ENCODE measurements around the gene SINHCAF. TPM values are rescaled to one million over a fixed set of nuclear protein-coding genes. Genes with fewer than 3 reads are reported as not detected.
A peak's percentile ranks its signal among the peaks of the same experiment; 100 is the strongest.

SINHCAF gene
- total and polyA plus RNA-seq, 9 of the 15 experiments (the other 6 are each of a cell fraction or from before 2014, with no cell fraction given), result 73.2 to 185 (median 110) TPM

- in situ Hi-C loops (cut with MboI) (no loop called here), intact Hi-C loops (cut with micrococcal nuclease) (loop anchor here (5.0 kb wide), 2 partner anchors 142 to 387 kb away; no protein-coding TSS in a partner anchor)
- H3K9me1 ChIP-seq (ENCODE audit: control insufficient read depth, insufficient read depth, low read length), result no peaks in the 10 kb centered on the region
- H3K9ac ChIP-seq (ENCODE audit: insufficient read depth in 1 of 2, low read depth in 2 of 2, low read length in 2 of 2), result no peak overlapping the region
- H3K27ac ChIP-seq (ENCODE audit: extremely low read depth, low read depth, low read length), result no peak overlapping the region
- TF ChIP-seq LEF1 (IDR thresholded peaks at IDR 0.05) (no peak), ZNF197 (CRISPR knock-in tag; IDR thresholded peaks at IDR 0.05; ENCODE audit: low read depth) (no peak), TOE1 (IDR thresholded peaks at IDR 0.05; ENCODE audit: borderline replicate concordance) (no peak), TOE1 (CRISPR knock-in tag; IDR thresholded peaks at IDR 0.05; ENCODE audit: borderline replicate concordance, low read depth) (no peak), ZNF232 (CRISPR knock-in tag; IDR thresholded peaks at IDR 0.05) (no peak), HDAC1 (IDR thresholded peaks at IDR 0.05) (no peak), TEAD1 (CRISPR knock-in tag; IDR thresholded peaks at IDR 0.05) (no peak)
- TF ChIP-seq, protein P1, sequence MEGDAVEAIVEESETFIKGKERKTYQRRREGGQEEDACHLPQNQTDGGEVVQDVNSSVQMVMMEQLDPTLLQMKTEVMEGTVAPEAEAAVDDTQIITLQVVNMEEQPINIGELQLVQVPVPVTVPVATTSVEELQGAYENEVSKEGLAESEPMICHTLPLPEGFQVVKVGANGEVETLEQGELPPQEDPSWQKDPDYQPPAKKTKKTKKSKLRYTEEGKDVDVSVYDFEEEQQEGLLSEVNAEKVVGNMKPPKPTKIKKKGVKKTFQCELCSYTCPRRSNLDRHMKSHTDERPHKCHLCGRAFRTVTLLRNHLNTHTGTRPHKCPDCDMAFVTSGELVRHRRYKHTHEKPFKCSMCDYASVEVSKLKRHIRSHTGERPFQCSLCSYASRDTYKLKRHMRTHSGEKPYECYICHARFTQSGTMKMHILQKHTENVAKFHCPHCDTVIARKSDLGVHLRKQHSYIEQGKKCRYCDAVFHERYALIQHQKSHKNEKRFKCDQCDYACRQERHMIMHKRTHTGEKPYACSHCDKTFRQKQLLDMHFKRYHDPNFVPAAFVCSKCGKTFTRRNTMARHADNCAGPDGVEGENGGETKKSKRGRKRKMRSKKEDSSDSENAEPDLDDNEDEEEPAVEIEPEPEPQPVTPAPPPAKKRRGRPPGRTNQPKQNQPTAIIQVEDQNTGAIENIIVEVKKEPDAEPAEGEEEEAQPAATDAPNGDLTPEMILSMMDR (IDR thresholded peaks at IDR 0.05 in 2 of 3, conservative IDR thresholded peaks at IDR 0.05 in 1 of 3; ENCODE audit: insufficient read depth in 2 of 3, low read depth in 1 of 3, low read length in 3 of 3), result peak in 1 of 3 experiments; percentile 9; a peak in 1 of 6 replicates
- H3K4me3 ChIP-seq, result no peak overlapping the region
- H3K4me1 ChIP-seq (replicated peaks in 1 of 2; ENCODE audit: control insufficient read depth in 2 of 2, insufficient read depth in 2 of 2, low read length in 2 of 2), result peaks cover 0 to 5% of the 10 kb centered on the region in 2 experiments; a peak in 1 of 5 replicates
- CTCF ChIA-PET (ENCODE audit: low intra/inter-chr PET ratio), result no interaction called here
- WGBS (ENCODE audit: insufficient coverage, low coverage, missing lambda C conversion rate), result 2% methylated on average over 6 of the region's 6 CpGs
- no peaks in the 10 kb centered on the region for H3K79me2 ChIP-seq (ENCODE audit: control insufficient read depth, insufficient read depth, low read length)
- peaks cover 13 to 14% of the 10 kb centered on the region in 2 experiments; a peak in 4 of 5 replicates for H3K27me3 ChIP-seq (ENCODE audit: control insufficient read depth in 2 of 2, insufficient read depth in 2 of 2, low read length in 2 of 2)
- no TSS peak for BruUV-seq (replicated peaks)
- H3K4me2 ChIP-seq (ENCODE audit: insufficient read depth, low read length), result no peak overlapping the region
- FAIRE-seq (no peak), ATAC-seq (peak; percentile 52; the same call in 2 of the 3 replicates), DNase-seq (ENCODE audit: extremely low read depth in 1 of 4, low spot score in 3 of 4) (no peak)
- no peaks in the 10 kb centered on the region for H3K36me3 ChIP-seq (ENCODE audit: control insufficient read depth, insufficient read depth, low read length)
- POLR2A ChIA-PET, result interaction anchor here (0.8 to 1.2 kb wide), 2 partner anchors 9 to 12 kb away, joined by 3 to 4 read pairs; no protein-coding TSS in a partner anchor
- no peaks in the 10 kb centered on the region for H3K9me3 ChIP-seq (replicated peaks; ENCODE audit: control insufficient read depth, insufficient read depth, low read depth, low read length)
- H2AFZ ChIP-seq (ENCODE audit: low read depth, low read length), result no peak overlapping the region
- no peaks in the 10 kb centered on the region for H4K20me1 ChIP-seq (replicated peaks; ENCODE audit: control insufficient read depth, insufficient read depth, low read length)
Observed at GRCh38 chr12:31250179-31250578, 75.8 kb downstream of the SINHCAF start.

Data from K562 (cell line).